Measurements from ENCODE around the gene STAT3. TPM values are rescaled to one million over a fixed set of nuclear protein-coding genes. Genes with fewer than 3 reads are reported as not detected.
A peak's percentile ranks its signal among the peaks of the same experiment; 100 is the strongest.

The STAT3 gene
- total RNA-seq, 1 donor, result 206 TPM

DNA sequence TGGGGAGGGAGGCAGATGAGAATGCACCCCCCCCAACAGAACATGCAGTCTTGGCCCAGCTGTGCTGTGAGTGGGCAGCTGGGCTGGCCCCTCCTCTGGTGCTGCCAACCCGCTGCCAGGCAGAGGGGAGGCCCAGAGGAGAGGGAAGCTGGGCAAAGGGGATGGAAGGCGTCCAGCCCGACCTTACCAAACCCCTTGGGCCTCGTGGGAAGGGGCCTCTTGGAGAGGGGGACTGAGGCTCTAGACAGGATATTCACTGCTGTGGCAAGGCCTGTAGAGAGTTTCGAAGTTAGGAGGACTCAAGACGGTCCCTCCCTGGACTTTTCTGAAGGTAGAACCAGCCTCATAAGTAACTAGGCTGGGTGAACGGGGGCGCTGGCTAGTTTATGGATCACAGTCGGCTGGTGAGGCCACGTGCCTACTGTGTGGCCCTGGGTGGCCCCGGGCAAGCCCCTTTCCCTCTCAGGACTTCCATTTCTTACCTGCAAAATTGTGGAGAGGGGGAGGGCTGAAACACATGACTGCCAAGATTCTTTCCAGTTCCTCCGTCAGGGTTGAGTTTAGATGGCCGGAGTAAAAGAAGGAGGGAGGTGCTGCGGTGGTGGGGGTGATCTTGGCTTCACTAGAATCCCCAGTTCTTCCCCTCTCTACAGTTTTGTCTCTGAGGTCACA lies 100.8 kb downstream of the STAT3 start:
- TF ChIP-seq, protein P1, sequence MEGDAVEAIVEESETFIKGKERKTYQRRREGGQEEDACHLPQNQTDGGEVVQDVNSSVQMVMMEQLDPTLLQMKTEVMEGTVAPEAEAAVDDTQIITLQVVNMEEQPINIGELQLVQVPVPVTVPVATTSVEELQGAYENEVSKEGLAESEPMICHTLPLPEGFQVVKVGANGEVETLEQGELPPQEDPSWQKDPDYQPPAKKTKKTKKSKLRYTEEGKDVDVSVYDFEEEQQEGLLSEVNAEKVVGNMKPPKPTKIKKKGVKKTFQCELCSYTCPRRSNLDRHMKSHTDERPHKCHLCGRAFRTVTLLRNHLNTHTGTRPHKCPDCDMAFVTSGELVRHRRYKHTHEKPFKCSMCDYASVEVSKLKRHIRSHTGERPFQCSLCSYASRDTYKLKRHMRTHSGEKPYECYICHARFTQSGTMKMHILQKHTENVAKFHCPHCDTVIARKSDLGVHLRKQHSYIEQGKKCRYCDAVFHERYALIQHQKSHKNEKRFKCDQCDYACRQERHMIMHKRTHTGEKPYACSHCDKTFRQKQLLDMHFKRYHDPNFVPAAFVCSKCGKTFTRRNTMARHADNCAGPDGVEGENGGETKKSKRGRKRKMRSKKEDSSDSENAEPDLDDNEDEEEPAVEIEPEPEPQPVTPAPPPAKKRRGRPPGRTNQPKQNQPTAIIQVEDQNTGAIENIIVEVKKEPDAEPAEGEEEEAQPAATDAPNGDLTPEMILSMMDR (IDR thresholded peaks at IDR 0.05; ENCODE audit: extremely low read depth, low read depth, low read length), result no peak
- peak; percentile 95 for DNase-seq (ENCODE audit: insufficient read length, low spot score, missing footprints)
- peaks cover 16% of the 10 kb centered on the region for H3K4me1 ChIP-seq (ENCODE audit: insufficient read depth, low read length)
- H3K9me3 ChIP-seq (ENCODE audit: low read depth, low read length), result no peaks in the 10 kb centered on the region
- no peaks in the 10 kb centered on the region for H3K79me2 ChIP-seq (ENCODE audit: insufficient read depth, low read length)
- H4K20me1 ChIP-seq (ENCODE audit: insufficient read depth, low read length), result no peaks in the 10 kb centered on the region
- peak overlapping the region; percentile 78 for H3K4me3 ChIP-seq (ENCODE audit: insufficient read depth, low read length)
- peak overlapping the region; percentile 73 for H3K27ac ChIP-seq (ENCODE audit: low read depth, low read length)
- no peaks in the 10 kb centered on the region for H3K27me3 ChIP-seq (ENCODE audit: insufficient read depth, low read length)
- peak overlapping the region; percentile 95 for H2AFZ ChIP-seq (ENCODE audit: low read length)
- H3K36me3 ChIP-seq (ENCODE audit: insufficient read depth, low read length), result no peaks in the 10 kb centered on the region
- H3K4me2 ChIP-seq (ENCODE audit: insufficient read depth, low read length), result peak overlapping the region; percentile 92

DNA sequence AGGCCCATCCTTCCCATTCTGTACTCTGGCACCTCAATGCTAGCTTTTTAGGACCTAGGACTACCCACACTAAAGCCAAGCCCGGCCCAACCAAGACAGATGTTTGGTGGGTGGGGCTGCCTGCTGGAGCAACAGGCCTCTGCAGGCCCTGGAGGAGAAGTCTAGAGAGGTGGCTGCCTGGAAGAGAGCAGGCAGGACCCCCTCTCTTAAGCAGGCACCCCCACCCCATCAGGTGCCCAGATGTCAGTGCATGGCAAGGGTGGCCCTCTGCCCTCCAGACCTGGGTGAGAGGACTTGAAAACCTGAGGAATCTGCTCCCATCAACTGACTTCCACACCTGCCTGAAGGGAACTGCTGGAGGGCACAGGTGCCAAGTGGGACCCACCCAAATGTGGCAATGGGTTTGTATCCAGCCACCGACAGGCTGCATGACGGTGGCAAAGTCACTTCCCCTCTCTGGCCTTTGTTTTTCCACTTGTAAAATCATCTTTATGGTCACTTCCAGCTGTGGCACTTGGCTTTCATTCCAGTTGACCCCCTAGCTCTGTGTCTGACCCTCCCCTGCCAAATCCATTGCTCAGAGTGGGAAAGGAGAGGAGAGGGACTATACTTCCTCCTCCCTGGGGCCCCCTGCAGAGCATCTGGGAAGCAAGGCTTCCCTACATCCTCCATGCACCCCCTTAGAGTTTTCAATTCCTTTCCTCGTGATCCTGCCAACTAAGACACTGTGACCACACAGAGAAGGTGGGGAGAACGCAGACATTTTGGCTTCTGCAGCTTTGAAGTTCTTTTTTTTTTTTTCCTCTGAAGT lies 101.6 kb downstream of the STAT3 start:
- Histone ChIP-seq H3K27me3 (ENCODE audit: insufficient read depth, low read length) (no peaks in the 10 kb centered on the region), H3K4me3 (ENCODE audit: insufficient read depth, low read length) (peak overlapping the region; percentile 78), H3K36me3 (ENCODE audit: insufficient read depth, low read length) (no peaks in the 10 kb centered on the region), H3K4me2 (ENCODE audit: insufficient read depth, low read length) (peak overlapping the region; percentile 92), H3K79me2 (ENCODE audit: insufficient read depth, low read length) (no peaks in the 10 kb centered on the region), H2AFZ (ENCODE audit: low read length) (peak overlapping the region; percentile 95), H4K20me1 (ENCODE audit: insufficient read depth, low read length) (no peaks in the 10 kb centered on the region), H3K9me3 (ENCODE audit: low read depth, low read length) (no peaks in the 10 kb centered on the region), H3K27ac (ENCODE audit: low read depth, low read length) (peak overlapping the region; percentile 73), H3K4me1 (ENCODE audit: insufficient read depth, low read length) (peaks cover 16% of the 10 kb centered on the region)
- TF ChIP-seq, protein P1 (IDR thresholded peaks at IDR 0.05; ENCODE audit: extremely low read depth, low read depth, low read length), result no peak
- peak; percentile 77 for DNase-seq (ENCODE audit: insufficient read length, low spot score, missing footprints)

DNA sequence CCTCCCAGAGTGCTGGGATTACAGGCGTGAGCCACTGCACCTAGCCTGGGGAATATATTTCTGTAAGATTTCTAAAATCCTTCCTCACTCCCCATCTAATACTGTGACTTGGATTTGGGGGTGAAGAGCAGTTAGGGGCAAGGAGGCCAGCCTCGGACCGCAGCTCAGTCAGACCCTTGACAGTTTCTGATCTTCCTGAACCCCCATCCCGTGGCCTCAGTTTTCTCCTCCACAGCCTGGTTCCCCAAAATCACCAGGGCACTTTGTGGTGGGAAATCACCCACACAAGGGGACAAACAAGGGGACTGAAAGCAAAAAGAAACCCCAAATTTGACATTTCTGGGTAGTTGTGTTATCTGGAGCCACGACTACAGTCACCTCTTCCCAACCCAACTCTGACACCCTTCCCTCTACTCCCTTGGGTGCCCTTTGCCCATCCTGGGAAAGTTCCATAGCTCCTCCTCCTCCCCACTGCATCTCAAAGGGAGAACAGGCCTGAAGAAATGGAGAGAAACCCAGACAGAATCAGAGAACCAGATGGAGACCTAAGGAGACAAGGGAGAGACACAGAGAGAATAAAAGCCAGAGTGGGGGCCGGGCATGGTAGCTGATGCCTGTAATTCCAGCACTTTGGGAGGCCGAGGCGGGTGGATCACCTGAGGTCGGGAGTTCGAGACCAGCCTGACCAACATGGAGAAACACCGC lies 102.7 kb downstream of the STAT3 start:
- Histone ChIP-seq H4K20me1 (ENCODE audit: insufficient read depth, low read length) (no peaks in the 10 kb centered on the region), H3K4me1 (ENCODE audit: insufficient read depth, low read length) (peaks cover 16% of the 10 kb centered on the region), H3K27me3 (ENCODE audit: insufficient read depth, low read length) (no peaks in the 10 kb centered on the region), H3K4me2 (ENCODE audit: insufficient read depth, low read length) (no peak overlapping the region), H3K79me2 (ENCODE audit: insufficient read depth, low read length) (no peaks in the 10 kb centered on the region), H3K9me3 (ENCODE audit: low read depth, low read length) (no peaks in the 10 kb centered on the region), H3K4me3 (ENCODE audit: insufficient read depth, low read length) (no peak overlapping the region), H2AFZ (ENCODE audit: low read length) (no peak overlapping the region), H3K36me3 (ENCODE audit: insufficient read depth, low read length) (no peaks in the 10 kb centered on the region), H3K27ac (ENCODE audit: low read depth, low read length) (no peak overlapping the region)
- DNase-seq (ENCODE audit: insufficient read length, low spot score, missing footprints), result no peak
- TF ChIP-seq, protein P1 (IDR thresholded peaks at IDR 0.05; ENCODE audit: extremely low read depth, low read depth, low read length), result no peak

Measured in osteoblast (primary cell).